HG03159 (cell line): ENCODE results near the gene UNCX.

ENCODE experiments used
- ATAC-seq: cut with Tn5 transposase; IDR thresholded peaks from one replicate; pipeline ENCODE4 v1.9.1; 2021; ENCODE audit warnings: mild to moderate bottlenecking, moderate library complexity; ENCODE audit not compliant: unreplicated experiment

The UNCX gene

DNA sequence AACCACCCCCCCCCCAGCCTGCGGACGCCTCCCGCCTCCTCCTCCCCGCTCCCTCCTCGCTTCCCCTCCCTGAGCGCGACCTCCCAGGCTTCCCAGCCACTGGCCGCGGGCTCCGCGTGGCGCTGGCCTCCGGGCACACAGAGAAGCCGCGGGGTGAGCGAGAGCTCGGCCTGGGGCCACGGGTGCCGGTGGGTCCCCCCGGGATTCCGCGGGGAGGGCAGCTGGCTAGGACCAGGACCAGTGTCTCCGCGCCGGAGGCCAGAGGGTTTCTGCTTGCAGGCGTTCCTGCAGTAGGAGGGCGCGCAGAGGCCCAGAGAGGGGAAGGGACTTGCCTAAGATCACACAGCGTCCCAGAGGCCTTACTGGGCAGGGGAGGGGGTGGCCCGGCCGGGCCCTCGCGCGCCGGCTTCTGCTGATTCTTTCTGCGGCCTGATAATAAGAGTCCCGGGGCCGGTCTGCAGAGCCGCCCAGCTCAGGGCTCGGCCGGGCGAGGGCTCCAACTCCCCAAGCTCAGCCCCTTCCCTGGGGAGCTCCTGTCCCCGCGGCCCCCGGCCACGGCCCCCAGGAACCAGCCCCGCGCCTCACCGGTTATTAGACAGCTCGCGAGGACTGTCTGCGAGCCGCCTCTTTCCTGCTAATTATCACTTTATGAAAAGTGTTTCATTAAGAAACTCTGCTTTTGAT lies 10.1 kb downstream of the UNCX start:
- ATAC-seq = no peak

DNA sequence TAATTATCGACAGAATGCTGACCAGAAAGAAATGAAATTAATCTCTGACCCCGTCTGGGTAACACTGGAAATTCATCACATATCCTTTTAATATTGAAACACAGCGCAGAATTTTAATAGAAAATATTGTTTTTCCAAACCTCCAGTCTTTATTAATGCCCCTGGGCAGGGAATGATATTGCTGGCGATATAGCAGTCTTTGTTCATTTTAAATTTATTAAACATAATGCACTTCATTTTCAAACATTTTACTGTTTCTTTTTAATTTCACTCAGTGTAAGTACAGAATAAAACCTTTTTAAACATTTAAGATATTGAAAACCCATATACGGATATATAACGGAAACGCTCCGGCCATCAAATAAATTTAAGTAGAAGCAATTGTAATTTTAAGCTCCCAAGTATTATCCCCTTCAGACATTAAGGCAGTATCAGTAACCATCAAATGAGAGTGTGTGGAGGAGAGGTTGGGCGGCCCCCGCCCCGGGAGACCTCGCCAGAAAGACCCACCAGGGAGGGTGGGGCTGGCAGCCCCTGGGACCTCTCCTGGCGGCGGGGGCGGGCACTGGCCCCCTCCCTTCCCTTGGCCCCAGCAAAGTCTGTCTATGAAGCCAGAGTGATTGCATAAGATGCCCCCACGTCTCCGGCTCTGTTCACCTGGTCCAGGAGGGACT lies 10.8 kb downstream of the UNCX start:
- ATAC-seq = no peak

DNA sequence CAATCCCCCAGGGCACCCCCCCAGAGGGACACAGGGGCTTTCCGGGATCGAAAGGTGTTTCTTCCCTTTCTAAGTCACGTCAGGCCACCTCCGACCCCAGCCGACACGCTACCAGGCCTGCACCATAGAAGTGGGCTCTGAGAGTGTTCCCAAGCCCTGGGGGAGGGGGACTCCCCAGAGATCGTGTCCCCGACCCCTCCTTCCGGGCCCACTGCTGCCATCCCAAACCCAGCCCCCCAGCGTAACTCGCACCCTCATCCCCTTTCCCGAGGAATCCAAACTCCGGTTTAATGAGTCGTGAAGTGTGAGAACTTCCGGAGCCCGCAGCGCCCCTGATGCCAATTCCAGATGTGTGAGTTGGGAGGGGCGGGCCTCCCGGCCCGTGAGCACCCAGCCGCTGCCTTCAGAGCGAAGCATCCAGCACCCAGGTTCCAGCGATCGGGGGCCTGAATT lies 11.3 kb downstream of the UNCX start:
- no peak for ATAC-seq

DNA sequence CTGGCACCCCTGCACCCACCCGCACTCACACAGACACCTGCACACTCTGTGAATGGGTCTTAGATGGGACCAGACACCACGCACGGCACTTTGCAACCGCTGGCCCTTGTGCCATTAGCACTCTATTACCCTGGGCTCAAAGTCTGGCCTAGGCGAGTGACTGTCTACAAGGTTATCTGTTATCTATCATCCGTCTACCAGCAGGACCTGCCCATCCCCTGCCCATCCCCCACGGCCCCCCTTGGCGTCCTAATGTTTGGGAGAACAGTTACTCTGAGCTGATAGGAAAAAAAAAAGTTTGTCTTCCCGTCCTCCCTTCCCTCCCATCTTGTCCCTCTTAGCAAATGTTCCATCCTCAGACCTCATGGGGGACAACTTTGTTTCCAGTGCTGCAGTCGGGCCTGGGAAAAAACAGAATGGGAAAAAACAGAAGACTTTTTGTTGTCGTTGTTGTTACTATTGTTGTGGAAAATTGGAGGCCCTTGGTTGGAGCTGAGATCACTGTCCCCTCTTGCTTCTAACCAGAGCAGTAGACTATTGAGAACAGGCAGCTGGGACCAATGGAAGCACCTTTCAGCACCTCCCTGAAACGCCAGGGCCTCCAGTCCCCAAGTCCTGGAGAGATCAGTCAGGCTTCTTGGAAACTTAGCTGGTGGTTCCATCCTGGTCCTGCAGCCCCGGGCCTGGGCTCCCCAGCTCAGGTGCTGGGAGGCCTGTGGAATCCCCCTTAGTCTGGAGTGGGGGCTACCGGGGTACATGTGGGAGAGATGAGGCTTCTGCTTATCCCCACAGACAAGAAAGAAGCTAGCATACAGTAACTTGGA lies 12.2 kb downstream of the UNCX start:
- no peak for ATAC-seq

DNA sequence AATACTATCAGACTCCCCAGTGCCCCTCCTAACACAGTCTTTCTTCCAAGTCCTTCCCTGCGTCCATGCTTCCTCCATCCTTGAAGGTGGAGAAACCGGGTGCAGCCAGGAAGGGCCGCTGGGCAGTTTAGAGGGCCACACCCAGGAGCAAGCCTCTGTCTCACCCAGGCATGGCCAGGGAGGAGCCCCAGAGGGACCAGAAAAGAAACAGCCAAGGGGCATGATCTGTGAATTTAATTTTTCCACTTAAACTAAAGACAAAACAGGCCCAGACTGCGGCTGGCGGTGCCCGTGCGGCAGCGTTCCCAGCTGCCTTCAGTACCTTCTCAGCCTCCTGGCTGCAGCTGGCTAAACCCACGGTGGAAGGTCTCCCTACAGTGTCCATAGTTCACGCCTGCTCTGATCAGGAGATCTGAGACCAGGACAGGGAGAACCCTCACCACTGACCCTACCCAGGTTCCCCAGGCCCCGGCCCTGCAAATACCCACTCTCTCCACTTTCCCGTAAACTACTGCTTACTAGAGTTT lies 12.9 kb downstream of the UNCX start:
- no peak for ATAC-seq

DNA sequence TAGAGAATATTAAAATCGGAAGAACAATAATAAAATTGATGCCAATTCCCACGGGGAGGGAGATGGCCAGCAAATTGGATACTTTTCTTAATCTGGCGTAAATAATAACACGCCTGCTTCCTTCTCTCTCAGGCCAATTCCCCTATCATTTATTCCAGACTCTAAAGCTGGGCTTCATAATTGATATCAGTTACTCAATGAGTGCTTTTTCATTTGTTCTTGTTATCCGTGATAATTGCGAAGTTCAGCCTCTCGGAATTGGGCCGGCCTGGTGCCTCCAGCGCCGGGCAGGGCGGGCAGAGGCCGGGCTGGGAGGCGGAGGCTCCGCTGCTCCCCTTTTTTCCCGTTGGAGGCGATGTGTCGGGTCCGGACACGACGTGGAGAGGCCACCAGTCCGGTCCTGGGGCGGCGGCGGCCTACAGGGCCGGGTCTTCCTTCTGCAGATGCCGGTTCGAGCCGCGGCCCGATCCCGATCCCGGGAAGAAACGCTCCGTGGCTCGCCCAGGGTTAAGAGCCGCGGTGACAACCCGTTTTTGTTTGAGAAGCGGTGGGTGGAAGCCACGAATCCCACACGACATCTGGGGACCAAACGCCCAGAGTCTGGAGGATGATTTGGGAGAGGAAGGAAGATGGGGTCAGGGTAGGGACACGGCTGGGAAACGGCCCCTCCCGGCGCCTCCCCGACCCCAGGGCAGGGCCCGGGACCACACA lies 13.6 kb downstream of the UNCX start:
- no peak for ATAC-seq

DNA sequence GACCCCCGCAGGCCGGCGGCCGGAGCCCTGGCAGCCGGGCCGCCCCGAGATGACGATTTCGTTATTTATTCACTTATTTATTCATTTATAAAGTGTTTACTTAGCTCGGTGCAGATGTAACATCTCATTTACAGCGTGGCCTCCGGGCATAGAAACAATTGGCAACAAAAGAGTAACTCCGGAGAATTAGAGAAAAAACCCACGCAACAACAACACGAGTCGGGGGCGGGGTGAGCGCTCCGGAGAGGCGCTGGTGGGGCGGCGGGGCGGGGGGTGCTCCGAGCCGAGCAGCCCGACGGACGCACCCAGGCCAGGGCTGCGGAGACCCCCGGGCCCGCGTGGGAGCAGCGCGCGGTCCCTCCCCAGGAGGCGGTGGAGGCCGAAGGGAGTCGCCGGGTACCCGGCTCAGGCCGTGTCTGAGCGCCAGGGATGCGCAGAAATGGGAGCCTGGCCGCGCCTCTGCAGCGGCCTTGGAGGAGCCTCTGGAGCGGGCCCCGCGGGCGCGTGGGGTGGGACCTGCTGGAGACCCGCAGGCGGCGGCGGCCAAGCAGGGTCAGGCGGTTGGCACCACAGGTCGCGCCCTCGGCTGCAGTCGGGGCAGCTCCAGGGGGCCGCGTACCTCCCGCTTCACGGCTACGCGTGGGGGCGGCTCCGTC lies 14.3 kb downstream of the UNCX start:
- no peak for ATAC-seq

DNA sequence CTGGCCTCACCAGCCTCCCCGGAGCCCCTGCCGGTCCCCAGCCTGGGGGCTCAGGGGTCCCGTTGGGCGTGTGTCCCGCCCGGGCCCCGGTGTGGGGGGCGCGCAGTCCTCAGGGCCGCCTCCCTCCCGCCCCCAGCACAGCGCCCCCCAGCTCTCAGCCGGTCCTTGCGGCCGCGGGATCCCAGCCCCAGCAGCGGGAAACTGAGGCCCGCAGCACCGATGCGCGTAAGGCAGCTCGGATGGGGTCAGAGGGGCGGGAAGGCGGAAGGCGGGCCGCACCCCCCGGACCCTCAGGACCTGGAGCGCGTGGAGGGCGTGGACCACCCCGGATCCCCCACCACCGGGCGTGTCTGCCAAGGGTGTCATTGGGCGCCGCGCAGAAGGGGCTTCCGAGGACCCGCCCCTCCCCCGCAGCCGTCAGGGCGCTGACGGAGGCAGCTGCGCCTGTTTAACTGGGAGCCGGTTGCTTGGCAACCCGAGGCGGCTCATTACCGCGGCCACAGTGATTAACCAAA lies 14.9 kb downstream of the UNCX start:
- ATAC-seq = no peak

DNA sequence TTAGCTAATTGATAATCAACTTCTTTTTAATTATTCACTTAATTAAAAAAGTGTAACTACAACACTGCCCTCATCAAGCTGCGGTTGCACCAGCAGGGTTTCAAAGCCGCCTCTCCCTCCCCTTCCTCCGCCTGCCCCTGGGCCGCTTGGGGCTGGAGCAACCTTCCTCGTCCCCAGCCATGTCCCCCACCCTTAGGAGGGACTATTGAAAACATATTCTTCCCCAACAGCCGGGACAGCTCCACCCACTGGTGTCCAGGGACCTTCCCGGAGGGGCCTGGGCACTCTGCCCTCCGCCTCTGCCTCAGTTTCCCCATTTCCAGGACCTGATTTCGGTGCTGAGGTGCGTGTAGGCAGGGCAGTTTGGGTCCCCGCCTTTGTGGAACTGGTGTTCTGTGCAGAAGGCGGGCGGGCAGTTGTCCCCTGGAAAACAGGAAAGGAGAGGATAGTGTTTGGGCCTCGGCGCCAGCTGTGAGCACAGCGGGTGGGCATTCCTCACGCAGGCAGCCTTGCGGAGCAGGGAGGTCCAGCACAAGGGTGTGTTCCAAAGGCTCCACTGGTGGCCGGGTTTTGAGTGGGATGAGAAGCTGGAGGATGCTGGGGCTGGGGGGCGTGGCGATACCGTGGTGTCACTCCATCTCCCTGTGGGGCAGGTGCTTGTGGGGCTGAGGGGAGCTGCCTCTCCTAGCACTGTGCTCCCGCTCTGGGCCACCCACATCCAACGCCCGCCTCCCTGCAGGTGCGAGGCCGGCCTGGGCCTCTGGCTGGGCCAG lies 15.7 kb downstream of the UNCX start:
- ATAC-seq = no peak

DNA sequence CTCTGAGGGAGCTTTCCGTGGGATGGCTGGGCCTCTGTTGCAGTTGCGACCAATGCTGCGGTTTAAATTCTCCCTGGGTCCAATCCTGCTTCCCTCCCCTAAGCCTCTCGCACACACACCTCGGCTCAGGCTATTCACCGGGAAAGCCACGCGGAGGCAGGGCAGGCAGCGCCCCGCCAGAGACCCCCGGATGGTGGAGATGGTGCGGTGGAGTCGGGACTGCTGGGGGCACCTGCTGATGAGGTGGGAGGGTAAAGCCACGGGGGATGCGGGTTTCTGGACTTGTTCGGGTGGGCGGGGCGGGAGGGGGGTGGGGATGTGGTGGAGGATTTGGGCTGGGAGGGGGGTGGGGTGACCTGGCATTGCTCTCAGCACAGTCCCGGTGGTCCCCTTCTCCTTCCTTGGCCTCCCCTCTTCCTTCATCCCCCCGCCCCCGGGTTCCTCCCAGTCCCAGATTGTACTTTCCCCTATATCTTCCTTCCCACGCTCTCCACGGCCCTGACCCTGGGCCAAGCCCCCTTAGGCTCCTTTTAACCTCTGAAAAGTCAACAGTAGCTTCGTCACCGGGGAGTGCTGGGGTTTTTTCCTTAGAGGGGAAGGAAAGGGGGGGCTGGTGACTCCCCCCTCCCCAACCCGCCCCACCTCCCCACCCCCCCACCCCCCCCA lies 16.4 kb downstream of the UNCX start:
- no peak for ATAC-seq

DNA sequence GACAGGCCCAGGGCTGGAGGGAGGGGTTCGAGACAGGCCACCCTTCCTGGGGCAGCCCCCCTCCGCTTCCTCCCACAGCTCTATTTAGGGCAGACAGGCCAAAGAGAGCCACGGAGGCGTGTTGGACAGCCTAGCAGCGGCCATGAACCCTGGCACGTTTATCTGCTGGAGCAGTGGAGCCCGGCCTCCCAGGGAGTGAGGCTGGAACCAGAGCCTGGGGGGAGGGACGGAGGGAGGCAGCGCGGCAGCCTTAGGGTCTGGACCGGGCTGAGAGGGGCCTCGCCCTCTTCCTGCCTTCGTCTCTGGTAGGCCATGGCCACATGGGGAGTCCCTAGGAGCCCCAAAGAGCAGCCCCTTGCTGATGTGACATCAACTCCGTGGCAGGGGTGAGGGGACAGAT lies 17.1 kb downstream of the UNCX start:
- ATAC-seq = no peak

DNA sequence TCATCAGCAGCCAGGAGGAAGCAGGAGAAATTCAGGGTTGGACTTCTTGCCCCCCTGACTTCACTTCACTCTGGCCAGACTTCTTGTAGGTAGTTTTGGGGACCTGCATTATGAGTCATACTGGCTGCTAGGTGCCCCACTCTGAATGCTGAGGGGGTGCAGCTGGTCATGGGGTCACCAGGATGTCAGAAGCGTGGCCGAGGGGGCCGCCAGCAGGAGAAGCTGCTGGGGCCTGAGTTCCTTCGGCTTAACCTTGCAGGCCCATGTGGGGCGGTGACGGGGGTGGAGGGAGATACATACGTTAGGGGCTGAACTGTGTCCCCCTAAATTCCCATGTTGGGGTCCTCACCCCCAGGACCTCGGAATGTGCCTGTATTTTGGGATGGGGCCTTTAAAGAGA lies 18.2 kb downstream of the UNCX start:
- no peak for ATAC-seq

DNA sequence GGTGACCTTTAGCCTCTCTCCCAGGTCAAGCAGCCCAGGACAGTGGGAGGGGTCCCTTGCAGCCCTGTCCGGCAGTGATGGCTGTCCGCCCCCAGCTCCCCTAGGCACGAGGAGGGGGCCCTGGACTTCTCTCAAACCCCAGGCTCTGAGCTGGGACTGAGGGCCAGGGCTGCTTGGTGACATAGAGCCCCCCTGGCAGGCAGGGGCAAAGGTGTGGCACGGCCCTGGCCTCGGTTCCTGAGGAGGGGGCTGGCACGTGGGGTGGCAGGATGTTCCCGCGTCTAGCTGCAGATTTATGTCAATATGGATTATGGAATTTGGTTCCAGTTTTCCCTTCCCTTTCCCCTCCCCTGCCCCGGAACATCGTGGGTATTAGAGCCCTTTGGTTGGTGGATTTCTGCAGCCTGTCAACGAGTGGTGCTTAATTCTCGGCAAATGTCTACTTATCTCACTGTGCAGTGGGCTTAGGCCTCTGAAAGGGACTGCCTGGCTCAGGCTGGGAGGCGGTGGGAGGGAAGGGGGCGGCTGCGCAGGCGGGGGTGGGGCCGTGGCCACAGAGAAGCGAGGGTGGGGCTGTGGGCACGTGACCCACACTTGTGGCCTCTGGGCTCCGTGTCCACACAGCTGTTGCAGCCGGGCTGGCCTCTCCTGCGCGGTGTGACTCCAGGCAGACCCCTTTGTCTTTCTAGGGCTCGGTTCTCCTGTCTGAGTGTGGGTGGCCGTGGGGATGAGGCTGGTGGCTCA lies 19.3 kb downstream of the UNCX start:
- no peak for ATAC-seq

DNA sequence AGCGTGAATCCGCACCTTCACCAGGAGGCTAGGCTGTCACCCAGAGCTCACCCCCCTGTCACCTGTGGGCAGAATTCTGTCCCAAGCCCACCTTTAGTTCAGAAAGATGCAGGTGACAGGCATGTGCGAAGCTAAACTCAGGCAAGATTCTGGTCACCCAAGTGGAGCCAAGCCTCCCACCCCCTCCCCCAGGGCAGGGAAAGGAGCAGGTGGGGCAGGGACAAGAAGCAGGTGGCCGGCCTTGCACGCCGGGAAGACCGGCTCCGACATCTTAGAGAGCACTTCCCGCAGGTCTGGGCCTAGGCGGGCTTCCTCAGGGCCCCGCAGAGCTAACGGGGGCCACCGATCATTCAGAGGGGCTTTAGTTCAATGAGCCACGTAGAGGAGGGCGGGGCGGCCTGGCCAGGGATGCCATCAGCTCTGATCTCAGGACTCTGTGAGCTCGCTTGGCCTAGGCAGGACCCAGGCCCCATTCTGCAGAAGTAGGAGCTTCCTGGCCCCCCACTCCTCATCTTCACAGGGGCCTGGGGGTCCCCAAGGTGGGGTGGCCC lies 19.9 kb downstream of the UNCX start:
- no peak for ATAC-seq

DNA sequence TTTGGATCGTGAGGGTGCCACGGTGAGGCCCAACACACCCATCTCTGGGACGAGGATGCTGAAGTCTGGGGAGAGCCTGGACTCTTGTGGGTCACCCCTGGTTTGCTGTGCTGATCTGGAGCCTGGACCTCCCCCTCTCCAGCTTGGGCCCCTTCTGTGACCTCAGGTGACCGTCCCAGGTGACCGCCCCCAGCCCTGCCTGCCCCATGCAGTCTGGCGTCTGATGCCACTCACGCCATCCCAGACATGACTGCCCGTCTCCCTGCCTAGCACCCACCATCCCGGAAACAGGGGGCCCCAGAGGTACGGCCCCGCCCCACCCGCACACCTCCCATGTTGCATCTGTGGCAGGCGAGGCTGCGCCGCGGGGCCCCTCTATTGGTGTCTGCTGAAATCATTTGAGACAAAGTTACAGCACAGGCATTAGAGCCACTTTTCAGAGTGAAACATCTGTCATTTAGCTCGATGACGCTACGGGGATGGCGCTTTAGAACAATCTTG lies 21.1 kb downstream of the UNCX start:
- ATAC-seq = no peak

DNA sequence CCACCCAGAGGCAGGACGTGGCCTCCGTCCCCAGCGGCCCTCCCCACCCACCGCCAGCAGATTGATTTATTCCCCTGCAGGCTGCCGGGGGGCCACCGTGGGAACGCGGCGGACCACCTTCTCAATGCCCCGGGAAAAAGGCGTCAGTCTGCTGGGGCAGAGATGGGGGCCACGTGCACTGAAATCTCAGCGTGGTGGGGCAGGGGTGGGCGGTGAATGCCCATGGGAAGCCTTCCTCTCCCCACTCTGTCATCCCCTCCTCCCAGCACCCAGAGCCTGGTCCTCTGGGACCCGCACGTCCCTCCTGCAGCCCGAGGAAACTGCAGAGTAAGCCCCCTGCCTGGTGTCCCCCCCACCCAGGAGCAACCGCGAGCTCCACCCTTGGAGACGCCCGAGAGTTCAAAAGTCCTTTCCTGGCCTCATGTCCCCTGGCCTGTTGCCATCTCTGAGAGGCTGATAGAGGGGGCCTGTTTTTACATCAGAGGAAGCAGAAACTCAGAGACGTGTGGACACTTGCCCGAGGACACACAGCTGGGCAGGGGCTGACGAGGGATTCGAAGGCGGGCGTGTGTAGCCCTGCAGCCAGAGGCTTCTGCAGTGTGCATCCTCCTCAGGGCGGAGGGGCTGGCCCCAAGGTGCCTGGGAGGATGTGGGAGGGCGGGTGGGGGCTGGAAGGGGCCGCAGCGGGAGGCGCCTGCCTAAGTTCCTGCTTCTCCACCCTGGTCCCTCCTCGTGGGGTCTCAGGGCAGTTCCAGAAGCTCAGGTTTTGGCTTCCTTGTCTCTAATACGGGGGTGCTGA lies 21.8 kb downstream of the UNCX start:
- no peak for ATAC-seq
